ENCODE measurements around the gene ARSJ.
"Not testable (repeated sequence)": the region's sequence is repeated elsewhere in the genome, so short reads cannot be mapped to it uniquely, and the experiment has no call there.

ARSJ gene

DNA sequence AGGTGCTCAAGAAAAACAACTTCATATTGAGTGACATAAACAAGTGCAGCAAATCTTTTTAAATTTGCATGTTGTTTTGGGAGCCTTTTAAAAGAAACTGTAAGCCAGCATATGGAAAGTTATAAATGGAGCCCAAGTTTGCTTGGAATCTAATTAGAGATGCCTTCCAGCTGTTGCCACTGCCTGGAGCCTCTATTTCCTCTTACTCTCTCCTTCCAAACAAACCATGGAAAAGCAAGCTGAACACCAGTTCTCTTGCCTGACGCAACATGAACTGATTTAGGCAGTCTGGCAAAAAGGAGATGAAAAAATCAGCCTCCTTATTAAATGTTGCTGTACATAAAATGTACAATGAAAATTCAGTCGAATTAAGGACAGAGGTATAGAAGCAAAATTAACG lies 21.5 kb downstream of the ARSJ start:
- no peak for DNase-seq (ENCODE audit: low spot score)

DNA sequence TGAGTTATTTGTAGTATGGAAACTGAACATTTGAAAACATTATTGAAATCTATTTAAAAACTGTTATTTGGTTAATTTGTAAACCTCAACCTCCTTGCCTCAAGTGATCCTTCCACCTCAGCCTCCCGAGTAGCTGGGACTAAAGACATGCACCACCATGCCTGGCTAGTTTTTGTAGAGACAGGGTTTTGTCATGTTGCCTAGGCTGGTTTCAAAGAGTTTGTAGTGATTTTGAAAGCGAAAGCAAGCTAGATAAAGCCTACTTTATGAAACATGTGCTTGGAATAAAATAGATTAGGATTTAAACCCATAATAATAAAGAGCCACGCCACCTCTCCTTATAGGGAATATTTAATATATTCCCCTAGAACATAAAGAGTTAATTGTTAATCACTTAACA lies 23.5 kb downstream of the ARSJ start:
- no peak for DNase-seq (ENCODE audit: low spot score)

DNA sequence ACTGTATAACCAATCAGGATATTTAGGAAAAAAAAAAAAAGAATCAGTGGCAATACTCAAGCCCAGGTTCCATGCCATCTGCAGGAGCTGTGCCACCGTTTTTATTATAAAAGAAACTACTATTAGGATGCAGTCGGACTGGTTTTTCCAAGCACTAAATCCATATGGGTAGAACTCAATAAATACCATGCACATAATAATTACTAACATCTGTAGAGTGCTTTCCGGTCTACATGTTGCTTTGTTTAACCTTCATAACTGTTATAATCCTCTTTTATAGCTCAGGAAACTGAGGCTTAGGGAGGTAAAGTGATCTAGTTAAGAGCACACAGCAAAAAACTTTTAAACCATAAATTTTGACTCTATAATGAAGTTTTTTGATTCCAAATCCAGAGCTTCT lies 24.0 kb downstream of the ARSJ start:
- DNase-seq (ENCODE audit: low spot score) = no peak

DNA sequence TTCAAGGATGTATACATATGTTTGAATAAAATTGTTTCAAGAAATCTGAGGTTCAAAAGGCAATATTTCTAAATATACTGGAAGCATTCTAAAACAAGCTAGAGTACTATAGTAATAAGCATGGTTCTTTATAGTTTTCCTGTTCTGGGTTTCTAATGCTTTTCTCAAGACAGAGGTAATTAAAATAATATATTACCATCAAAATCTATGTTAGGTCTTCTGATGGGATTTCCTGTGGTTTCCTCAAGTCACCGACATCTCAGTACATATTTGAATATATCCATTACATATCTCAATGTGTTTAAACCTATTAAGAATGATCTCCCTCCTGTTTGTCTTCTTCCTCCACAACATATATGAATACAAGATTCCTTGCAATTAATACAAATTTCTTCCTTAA lies 25.6 kb downstream of the ARSJ start:
- no peak for DNase-seq (ENCODE audit: low spot score)

DNA sequence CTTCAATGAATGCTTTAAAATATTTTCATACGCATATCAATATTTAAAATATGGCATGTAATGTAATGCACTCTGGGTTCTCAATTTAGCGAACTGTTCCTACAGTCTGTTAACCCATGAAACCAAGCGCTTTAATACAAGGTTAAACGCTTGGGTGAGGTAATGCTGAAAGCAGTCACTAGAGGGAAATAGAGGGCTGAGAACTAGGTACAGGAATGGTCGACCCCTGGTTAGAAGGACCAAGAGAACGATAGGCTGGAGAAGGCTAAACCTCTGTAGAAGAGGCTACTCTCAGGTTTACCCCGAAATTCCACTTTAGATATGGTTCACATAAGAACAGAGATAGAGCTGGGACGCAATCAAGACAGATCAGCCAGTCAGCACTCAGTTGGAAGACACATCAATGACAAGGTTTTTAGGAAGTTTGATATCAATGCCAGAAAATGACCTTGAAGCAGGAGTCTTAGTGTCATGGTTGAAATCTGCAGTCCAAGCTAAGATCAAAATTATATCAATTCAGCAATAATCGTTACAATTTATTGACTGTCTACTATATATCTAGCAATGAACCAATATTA lies 26.9 kb downstream of the ARSJ start:
- no peak for DNase-seq (ENCODE audit: low spot score)

DNA sequence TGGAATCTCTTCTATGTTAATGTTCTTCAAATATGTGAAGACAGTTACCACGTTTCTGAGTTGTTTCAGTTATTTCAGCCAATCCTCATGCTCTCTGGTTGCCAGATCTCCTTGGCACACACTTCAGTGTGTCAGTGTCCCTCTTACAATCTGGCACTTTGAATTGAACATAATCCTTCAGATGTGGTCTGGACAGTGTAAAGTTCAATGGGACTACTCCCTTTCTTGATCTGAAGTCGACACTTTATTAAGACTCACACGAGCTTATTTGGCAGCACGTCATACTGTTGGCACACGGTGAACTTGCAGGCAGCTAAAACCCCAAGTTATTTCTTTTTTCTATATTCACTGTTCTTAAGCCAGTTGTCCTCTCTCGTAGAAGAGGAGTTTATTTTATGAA lies 28.2 kb downstream of the ARSJ start:
- no peak for DNase-seq (ENCODE audit: low spot score)

DNA sequence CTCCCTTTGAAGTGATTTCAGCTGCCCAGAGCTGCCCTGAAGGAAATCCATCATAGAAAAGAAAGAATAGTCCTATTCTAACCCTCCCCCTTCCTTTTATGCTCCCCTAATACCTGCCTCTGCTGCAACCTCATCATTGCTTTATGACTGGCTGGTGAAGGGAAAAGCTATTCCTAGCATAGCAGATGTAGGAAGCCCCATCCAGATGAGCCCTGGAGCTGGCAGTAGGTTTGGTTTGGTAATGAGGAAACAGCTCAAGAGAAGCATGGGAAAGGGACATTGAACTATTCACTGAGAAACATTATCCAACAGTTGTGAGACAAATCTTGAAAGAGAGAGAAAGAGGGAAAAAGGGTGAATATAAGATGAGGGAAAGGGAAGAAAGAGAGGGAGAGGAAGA lies 29.2 kb downstream of the ARSJ start:
- no peak for DNase-seq (ENCODE audit: low spot score)

DNA sequence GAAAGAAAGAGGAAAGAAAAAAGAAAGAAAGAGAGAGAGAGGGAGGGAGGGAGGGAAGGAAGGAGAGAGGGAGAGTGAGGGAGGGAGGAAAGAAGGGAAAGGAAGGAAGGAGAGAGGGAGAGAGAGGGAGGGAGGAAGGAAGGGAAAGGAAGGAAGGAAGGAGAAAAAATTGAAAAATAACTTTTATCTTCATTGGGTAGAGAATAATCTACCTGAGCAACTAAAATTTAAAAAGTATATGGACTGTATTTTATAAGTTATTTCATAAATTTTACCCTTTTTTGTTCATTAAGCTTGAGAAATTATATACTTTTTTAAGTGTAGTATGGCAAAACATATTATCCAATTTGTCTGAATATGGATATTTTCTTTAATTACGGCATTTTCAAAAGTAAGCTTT lies 32.0 kb downstream of the ARSJ start:
- DNase-seq (ENCODE audit: low spot score) = no peak

DNA sequence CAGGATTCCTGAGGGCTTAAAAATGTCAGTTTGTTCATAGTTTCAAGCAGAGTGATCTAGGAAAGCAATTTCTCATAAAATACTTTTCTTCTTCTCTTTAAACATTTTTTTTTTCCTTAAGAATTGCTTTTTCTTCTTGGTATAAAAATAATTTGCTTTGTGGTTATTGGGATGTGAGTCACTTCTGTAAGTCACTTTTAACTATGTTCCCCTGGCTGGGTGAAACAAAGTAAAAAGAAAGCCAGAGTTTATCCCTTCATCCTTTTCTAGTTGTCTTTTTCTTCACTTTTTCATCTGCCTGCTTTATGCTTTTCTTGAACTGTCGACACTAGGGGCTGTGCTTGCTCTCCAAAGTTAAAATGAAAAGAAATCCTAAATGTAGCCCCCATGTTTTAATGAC lies 33.5 kb downstream of the ARSJ start:
- no peak for DNase-seq (ENCODE audit: low spot score)

DNA sequence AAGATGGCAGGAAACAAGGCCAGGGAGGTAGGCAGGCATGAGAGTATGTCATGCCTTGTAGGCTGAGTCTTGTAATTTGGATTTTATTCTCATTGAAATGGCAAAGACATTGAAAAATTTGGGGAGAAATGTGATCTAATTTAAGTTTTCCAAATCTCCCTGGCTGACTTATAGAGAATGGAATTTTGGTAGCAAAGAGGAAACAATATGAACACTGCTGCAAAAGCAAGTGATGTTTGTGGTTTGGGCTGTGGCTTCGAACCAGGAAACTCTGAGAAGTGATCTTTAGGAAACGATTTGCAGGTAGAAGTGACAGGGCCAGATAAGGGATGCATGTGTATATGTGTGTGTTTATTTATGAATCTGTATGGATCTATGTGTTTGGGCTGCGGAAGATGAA lies 35.6 kb downstream of the ARSJ start:
- no peak for DNase-seq (ENCODE audit: low spot score)

DNA sequence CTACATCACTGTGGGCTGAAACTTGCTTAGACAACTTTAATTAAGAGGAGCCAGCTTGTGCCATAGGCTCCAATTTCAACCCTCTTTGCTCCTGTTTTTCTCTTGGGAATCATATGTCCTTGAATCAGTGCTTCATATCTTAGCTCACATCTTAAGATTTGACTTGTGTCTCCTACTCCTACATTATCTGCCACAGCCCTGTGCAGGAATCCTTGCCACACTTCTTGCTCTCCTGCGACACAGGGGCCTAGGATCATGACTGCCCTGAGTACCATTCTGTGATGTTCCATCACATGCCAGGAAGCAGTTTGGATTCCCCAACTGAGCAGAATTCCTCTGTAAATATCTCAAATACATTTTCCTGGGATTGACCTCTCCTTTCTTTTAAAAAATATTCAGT lies 36.4 kb downstream of the ARSJ start:
- DNase-seq (ENCODE audit: low spot score) = no peak

DNA sequence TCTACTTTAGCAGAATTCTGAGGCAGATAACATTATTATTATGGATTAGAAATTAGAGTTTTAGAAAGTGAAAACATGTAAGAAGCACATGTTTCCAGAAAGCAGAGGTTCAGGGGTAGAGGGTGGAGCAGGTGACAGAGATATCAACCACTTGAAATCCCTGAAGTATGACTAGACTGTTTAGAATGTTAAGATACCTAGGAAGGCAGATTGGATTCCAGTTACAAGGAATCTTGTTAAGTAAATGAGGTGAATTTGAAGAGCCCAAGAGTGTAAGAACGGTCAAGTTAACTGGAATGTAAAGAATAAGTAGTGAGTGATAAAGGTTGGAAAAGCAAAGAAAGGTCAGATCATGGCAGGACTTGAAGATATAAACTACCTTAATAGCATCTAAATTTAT lies 37.6 kb downstream of the ARSJ start:
- no peak for DNase-seq (ENCODE audit: low spot score)

DNA sequence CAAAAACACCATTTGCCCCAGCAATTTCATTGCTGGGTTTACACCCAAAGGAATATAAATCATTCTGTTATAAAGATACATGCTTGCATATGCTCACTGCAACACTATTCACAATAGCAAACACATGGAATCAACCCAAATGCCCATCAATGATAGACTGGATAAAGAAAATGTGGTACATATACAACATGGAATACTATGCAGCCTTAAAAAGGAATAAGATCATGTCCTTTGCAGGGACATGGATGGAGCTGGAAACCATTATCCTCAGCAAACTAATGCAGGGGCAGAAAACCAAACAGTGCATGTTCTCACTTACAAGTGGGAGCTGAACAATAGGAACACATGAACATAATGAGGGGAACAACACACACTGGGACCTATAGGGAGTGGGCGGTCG lies 39.3 kb downstream of the ARSJ start:
- DNase-seq (ENCODE audit: low spot score) = not testable (repeated sequence)

DNA sequence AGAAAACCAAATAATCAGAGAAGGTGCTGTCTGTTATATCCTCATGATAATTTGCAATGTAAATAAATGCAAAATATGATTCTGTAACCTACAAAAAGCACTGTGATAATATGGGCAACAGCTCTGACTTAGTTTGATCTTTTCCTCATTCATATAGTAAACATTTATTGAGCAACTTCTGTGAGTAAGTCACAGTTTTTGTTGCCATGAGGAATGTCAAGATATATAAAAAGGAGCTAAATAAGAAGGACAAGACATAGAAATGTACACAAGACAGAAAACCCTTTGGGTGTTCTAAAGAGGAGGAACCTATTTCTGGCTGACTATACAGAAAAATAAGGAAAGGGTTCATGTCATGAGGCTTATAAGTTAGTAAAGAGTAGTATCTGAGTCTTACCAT lies 44.3 kb downstream of the ARSJ start:
- DNase-seq (ENCODE audit: low spot score) = no peak

DNA sequence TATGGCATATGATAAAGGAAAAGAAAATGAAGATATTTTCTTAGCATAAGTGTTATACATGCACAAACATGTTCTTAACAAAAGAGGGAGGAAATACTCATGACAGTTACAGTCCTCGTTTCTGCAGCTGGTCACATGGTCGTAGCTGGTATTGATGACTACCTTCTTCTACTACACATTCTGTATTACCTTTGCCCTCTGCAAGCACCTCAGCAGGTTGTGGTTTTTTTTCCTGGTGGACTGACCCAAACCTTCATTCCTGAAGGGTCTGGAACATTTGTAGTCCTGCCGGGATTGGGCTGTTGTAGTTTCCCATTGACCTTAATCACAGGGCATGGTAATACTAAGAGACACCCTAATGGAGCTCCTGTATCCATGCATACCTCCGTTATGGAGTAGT lies 54.7 kb downstream of the ARSJ start:
- DNase-seq (ENCODE audit: low spot score) = not testable (repeated sequence)

DNA sequence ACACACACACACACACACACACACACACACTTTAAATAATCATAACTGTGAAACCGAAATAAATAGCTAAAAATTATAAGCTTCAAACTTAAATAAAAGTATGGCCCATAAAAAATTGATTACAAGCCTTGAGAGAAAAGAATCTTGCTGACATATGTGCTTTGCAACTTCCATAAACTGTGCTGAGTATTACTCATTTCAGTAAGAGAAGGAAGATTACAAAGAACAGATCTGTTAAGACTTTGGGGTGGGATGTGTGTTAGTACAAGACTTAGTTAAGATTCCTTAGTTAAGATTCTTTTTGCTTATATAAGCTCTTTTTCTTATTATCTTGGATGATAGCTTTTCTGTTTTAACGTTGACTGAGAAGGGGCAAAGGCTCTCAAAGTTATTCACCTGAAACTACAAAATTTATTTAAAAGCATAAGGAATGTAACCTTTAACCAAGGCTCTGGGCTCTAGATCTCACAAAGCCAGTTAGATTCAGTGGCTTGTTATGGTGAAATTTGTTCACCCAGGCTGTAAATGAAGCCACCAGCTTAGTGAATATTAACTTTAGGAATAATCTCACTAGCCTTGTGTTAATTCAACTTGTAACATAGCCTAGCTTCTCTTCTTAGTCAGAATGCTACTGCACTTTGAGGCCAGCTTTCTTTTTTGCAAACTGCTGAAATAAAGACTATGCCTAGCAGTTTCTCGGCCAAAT lies 58.2 kb downstream of the ARSJ start:
- DNase-seq (ENCODE audit: low spot score) = no peak

DNA sequence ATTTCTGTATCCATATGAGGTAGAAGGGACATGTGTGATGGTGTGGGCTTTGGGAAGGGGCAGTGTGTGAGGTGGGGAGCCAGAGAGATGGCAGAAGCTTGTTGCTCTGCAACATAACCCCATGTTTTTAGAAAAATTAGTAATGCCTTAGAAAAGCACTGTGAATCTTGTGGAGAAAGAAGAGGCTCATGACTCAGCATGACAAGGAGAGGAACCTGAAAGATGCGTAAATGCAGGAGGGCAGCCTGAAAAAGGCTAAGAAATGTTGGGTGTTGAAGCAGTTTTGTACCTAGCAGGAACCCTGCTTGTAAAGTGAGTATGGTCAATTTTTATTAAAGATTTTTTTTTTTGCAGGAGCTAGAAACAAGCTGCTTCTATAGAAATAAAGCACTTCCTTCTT lies 59.8 kb downstream of the ARSJ start:
- no peak for DNase-seq (ENCODE audit: low spot score)

DNA sequence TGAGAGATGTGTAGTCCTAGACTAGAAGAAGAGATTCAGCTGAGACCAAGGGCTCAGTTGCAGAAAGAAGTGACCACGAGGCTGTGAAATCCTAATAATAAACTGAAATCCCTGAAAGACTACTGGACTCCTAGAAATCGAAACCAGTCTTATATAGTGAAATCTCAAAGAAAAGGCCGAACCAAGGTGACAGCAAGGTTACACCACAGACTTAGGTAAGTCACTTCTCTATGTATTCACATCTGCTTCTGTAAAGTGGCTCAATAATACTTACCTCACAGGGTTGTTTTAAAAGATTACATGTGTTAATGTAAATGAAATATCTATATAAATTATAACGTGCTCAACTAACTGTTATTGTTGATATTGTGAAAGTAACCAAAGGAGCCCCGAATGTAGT lies 60.3 kb downstream of the ARSJ start:
- DNase-seq (ENCODE audit: low spot score) = no peak

DNA sequence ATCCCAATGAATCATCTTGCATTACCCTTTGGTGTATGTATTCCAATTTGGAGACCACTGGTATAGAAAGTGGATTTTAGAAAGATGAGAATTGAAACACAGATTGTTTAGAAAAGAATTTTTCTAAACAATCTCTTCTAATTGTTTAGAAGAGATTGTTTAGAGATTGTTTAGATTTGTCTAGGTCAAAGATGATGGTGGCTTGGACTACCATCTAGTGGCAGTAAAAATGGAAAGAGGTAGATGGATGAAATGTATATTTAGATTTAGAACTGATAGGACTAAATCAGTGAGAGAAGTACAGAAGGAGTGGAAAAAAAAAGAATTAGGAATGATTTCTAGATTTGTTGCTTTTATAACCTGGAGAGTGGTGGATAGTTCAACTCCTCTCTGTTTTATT lies 70.6 kb downstream of the ARSJ start:
- DNase-seq (ENCODE audit: low spot score) = no peak

DNA sequence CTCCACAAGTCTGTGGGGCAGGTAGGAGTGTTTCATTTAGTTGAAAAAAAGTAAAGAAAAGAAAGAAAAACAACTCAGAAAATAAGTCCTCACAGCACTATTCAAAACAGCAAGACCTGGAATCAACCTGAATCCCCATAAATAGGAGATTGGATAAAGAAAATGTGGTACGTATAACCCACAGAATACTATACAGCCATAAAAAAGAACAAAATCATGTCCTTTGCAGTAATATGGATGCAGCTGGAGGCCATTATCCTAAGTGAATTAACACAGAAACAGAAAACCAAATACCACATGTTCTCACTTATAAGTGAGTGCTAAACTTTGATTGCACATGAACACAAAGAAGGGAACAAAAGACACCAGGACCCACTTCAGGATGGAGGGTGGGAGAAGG lies 71.9 kb downstream of the ARSJ start:
- DNase-seq (ENCODE audit: low spot score) = no peak

DNA sequence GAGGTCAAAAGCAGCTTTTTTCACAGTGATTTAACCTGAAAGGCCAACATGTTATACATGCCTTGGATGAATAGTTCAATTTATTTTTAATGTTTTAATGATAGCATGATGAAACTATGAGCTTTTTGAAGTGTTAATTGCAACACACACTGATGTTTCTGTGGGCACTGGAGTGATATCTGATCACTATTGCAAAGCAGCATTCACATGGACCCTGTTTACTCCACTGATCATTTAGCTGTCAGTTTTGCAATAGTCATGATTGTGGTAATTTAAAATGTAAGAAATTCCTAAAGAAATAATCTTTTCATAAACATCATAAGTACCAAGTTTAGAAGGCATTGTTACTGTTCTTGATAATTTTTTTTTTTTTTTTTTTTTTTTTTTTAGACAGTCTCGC lies 74.1 kb downstream of the ARSJ start:
- DNase-seq (ENCODE audit: low spot score) = no peak

DNA sequence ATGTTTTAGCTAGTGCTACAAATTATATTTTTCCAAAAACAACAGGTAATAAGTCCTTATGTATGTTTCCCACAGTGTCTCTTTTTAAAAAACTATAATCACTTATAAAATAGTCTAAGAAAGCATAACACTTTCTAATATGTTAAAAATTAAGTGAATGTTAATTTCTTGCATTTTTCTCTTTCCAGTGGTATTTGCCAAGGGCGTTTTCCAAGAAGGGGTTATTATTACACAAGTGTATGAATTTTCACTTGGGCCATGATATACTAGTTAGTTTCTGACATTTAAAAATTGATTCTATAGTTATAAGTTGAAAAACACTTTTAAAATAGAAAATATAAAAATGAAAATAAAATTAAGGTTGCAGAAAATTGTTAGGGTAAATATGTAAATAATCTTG lies 74.6 kb downstream of the ARSJ start:
- no peak for DNase-seq (ENCODE audit: low spot score)

DNA sequence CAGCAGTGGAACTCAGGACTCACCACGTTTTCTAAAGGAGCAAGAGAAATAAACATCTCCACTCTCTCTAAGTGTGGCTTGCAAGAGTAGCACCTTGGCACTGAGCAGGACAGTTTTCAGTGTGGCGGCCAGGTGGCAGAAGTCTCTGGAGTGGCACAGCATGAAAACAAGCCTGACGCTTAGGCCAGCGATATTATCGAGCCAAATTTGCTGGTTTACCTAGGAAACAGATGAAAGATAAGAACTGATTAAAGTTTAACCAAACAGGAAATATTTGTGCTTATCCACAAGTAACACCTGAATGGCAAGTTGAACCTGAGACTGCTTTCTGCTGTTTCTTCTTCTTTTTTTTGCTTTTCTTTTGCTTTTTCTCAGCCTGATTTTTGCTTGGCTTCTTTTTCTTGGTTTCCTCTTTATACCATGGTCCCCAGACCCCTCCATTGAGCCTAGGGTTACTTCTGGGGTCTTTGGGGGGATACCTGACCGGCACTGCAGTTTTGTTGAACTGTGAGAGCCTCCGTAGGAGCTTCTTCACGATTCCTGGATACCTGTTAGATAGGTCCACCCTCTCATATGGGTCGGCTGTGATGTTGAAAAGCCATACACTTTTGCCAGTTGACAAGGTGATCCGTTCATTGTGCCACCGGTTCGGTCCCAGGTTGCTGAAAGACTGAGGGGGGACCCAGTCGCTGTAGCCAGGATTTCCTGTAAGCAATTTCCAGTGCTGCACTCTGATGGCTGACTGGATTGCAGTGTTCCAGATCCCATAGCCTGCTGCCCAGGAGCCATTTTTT lies 77.3 kb downstream of the ARSJ start:
- no peak for DNase-seq (ENCODE audit: low spot score)
